HFFc6 (cell line): ENCODE results near the gene SERPINA3. TPM values are rescaled to one million over a fixed set of nuclear protein-coding genes. Genes with fewer than 3 reads are reported as not detected.
A peak's percentile ranks its signal among the peaks of the same experiment; 100 is the strongest.

Experiments used
- DNase-seq: peaks from one replicate; pipeline ENCODE4 v3.0.0-alpha.2; 2018
- H3K27ac Mint-ChIP-seq: 2 replicates; pipeline ENCODE4 v1.8.0; 2020; ENCODE audit warnings: mild to moderate bottlenecking, mixed read lengths
- H3K27me3 Mint-ChIP-seq: 2 replicates; pipeline ENCODE4 v1.8.0; 2021; ENCODE audit warnings: mild to moderate bottlenecking, moderate library complexity, mixed read lengths; ENCODE audit not compliant: insufficient read depth
- H3K36me3 Mint-ChIP-seq: 2 replicates; pipeline ENCODE4 v1.8.0; 2021; ENCODE audit warnings: low read depth, mixed read lengths
- H3K4me1 Mint-ChIP-seq: 2 replicates; pipeline ENCODE4 v1.8.0; 2020; ENCODE audit warnings: low read depth, mixed read lengths
- H3K4me3 Mint-ChIP-seq: 2 replicates; pipeline ENCODE4 v1.8.0; 2020; ENCODE audit warnings: mild to moderate bottlenecking, moderate library complexity, mixed read lengths
- H3K9me3 Mint-ChIP-seq: 2 replicates; pipeline ENCODE4 v1.8.0; 2020; ENCODE audit warnings: mild to moderate bottlenecking, mixed read lengths
- CTCF ChIP-seq: fragments of 200-600 bp; sonication (generic); IDR thresholded peaks from 2 replicates; pipeline ENCODE4 v1.5.0; 2021; ENCODE audit warnings: antibody characterized with exemption, mild to moderate bottlenecking
- total RNA-seq, 6 experiments: library from RNA; stranded (reverse); fragmentation: NEBNext Ultra II Directional; extraction: Animal tissue kit (Norgen Biotek cat#: 25700); gene quantifications; 2 replicates in 1 of 6; 3 replicates in 5 of 6; pipeline ENCODE4 v1.2.3, GENCODE V29; 2021

The SERPINA3 gene
- total RNA-seq, 6 experiments from 2014 or later = not detected

GRCh38 chr14:94670692-94671285 lies 58.6 kb downstream of the SERPINA3 start:
- H3K27me3 Mint-ChIP-seq = no peaks in the 10 kb centered on the region
- no peak for DNase-seq
- no peak for TF ChIP-seq CTCF
- H3K4me3 Mint-ChIP-seq = no peak overlapping the region
- no peak overlapping the region for H3K27ac Mint-ChIP-seq
- H3K9me3 Mint-ChIP-seq = peaks cover 40% of the 10 kb centered on the region
- no peaks in the 10 kb centered on the region for H3K4me1 Mint-ChIP-seq
- H3K36me3 Mint-ChIP-seq = no peaks in the 10 kb centered on the region; the same call in 1 of the 2 replicates

GRCh38 chr14:94671870-94672444 lies 59.8 kb downstream of the SERPINA3 start:
- Mint-ChIP-seq H3K27me3 (peaks cover 3% of the 10 kb centered on the region; the same call in 1 of the 2 replicates), H3K4me3 (no peak overlapping the region), H3K9me3 (peaks cover 47% of the 10 kb centered on the region), H3K4me1 (no peaks in the 10 kb centered on the region), H3K27ac (no peak overlapping the region), H3K36me3 (no peaks in the 10 kb centered on the region; the same call in 1 of the 2 replicates)
- TF ChIP-seq CTCF = peak; percentile 18; the same call in 1 of the 2 replicates
- DNase-seq = no peak

DNA sequence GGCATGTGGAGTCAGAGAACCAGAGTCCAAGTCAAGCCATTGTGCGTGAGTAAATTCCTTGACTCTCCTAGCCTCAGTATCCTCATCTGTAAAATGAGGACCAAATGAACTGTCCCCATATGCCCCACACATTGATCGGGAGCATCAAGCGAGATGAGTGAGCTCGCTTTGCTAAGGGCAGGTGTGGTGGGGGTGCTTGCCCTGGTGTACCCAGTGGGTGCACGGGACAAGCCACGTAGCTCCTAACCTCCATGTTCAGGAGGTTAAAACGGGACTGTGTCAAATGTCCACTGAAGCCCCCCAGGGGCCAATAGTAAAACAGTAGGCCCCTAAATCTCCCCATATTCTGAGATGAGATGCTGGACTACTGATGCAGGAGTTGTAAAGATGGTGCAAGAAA lies 60.9 kb downstream of the SERPINA3 start:
- peaks cover 45% of the 10 kb centered on the region for H3K9me3 Mint-ChIP-seq
- H3K27ac Mint-ChIP-seq = no peak overlapping the region
- no peak for DNase-seq
- H3K27me3 Mint-ChIP-seq = peaks cover 3% of the 10 kb centered on the region; the same call in 1 of the 2 replicates
- TF ChIP-seq CTCF = no peak
- H3K36me3 Mint-ChIP-seq = no peaks in the 10 kb centered on the region; the same call in 1 of the 2 replicates
- H3K4me3 Mint-ChIP-seq = no peak overlapping the region
- no peaks in the 10 kb centered on the region for H3K4me1 Mint-ChIP-seq

Other genes starting within 250 kb of the SERPINA3 start
- gene SERPINA2, start 245.7 kb upstream of the SERPINA3 start, total RNA-seq = not detected
- gene SERPINA1, start 223.8 kb upstream of the SERPINA3 start, total RNA-seq = under 1 TPM in 3 of 6 experiments, not detected in 3; 0.07 to 0.40 (median 0.17) TPM
- not detected for gene SERPINA11, start 159.6 kb upstream of the SERPINA3 start, total RNA-seq
- not detected for gene SERPINA9, start 136.2 kb upstream of the SERPINA3 start, total RNA-seq
- not detected for gene SERPINA12, start 102.9 kb upstream of the SERPINA3 start, total RNA-seq
- not detected for gene SERPINA4, start 50.9 kb upstream of the SERPINA3 start, total RNA-seq
- gene SERPINA5, start 31.0 kb upstream of the SERPINA3 start, total RNA-seq = not detected
- gene GSC, start 157.7 kb downstream of the SERPINA3 start, total RNA-seq = not detected